IMR-90 (cell line): ENCODE results near the gene CD8B. TPM values are rescaled to one million over a fixed set of nuclear protein-coding genes. Genes with fewer than 3 reads are reported as not detected.

Experiments used
- ATAC-seq: fragments of 200-7000 bp; cut with Tn5 transposase; 2 replicates; pipeline ENCODE4 v1.9.1; 2020; ENCODE audit warnings: low read depth, mild to moderate bottlenecking, moderate library complexity
- BruUV-seq: library from RNA; stranded (reverse); fragments of 400-500 nt; replicated peaks from 2 replicates; lab custom pipeline; 2021; lab: Mats Ljungman, UMichigan
- CTCF ChIA-PET: fragments of 300-600 bp; formaldehyde crosslinking; extraction: SDS; loops from one replicate; lab custom pipeline; 2021; ENCODE audit warnings: antibody characterized with exemption; lab: Yijun Ruan, JAX
- POLR2A ChIA-PET: fragments of 300-600 bp; sonication (Branson Sonifier 250); formaldehyde crosslinking; loops from one replicate; lab custom pipeline; 2022; ENCODE audit warnings: antibody characterized with exemption; ENCODE audit not compliant: unreplicated experiment; lab: Charles Lee
- DNase-seq: peaks from one replicate; pipeline ENCODE4 v3.0.0; 2013
- H2AFZ ChIP-seq: replicated peaks from 2 replicates; pipeline ENCODE3; 2013; ENCODE audit warnings: low read length, mild to moderate bottlenecking; ENCODE audit not compliant: poor library complexity
- H2AK5ac ChIP-seq: 2 replicates; pipeline ENCODE4 v1.6.1; 2013; ENCODE audit warnings: low read depth, low read length, inconsistent platforms
- H2AK9ac ChIP-seq: replicated peaks from 2 replicates; pipeline ENCODE3; 2013; ENCODE audit warnings: mild to moderate bottlenecking, low read depth, low read length, moderate library complexity; ENCODE audit not compliant: poor library complexity
- H2BK120ac ChIP-seq: 2 replicates; pipeline ENCODE4 v1.6.1; 2013; ENCODE audit warnings: low read depth, low read length, inconsistent platforms
- H2BK15ac ChIP-seq: 3 replicates; pipeline ENCODE4 v1.6.1; 2013; ENCODE audit warnings: low read depth, low read length, inconsistent platforms
- H2BK20ac ChIP-seq: 2 replicates; pipeline ENCODE4 v1.6.1; 2013; ENCODE audit warnings: low read depth, mild to moderate bottlenecking, inconsistent platforms, low read length, moderate library complexity
- H2BK5ac ChIP-seq: 2 replicates; pipeline ENCODE4 v1.6.1; 2013; ENCODE audit warnings: mild to moderate bottlenecking, low read depth, low read length, inconsistent platforms; ENCODE audit not compliant: poor library complexity, severe bottlenecking
- H3K14ac ChIP-seq: replicated peaks from 2 replicates; pipeline ENCODE4 v1.6.1; 2013; ENCODE audit warnings: low read depth, low read length, inconsistent platforms
- H3K18ac ChIP-seq: 2 replicates; pipeline ENCODE4 v1.6.1; 2013; ENCODE audit warnings: low read depth, low read length, control low read depth
- H3K23ac ChIP-seq: 2 replicates; pipeline ENCODE4 v1.6.1; 2013; ENCODE audit warnings: low read depth, low read length, inconsistent platforms
- H3K27ac ChIP-seq: 2 replicates; pipeline ENCODE4 v1.5.1; 2013; ENCODE audit warnings: mild to moderate bottlenecking, control low read depth, low read length; ENCODE audit not compliant: insufficient read depth
- H3K27me3 ChIP-seq: 2 replicates; pipeline ENCODE4 v1.6.1; 2013; ENCODE audit warnings: low read length; ENCODE audit not compliant: control insufficient read depth, insufficient read depth
- H3K36me3 ChIP-seq: 2 replicates; pipeline ENCODE4 v1.6.1; 2013; ENCODE audit warnings: low read length, mixed read lengths; ENCODE audit not compliant: control insufficient read depth, insufficient read depth
- H3K4ac ChIP-seq: 2 replicates; pipeline ENCODE4 v1.6.1; 2013; ENCODE audit warnings: low read depth, low read length, inconsistent platforms
- H3K4me1 ChIP-seq: 2 replicates; pipeline ENCODE4 v1.6.1; 2013; ENCODE audit warnings: low read length, mixed read lengths; ENCODE audit not compliant: control insufficient read depth, insufficient read depth
- H3K4me2 ChIP-seq: 2 replicates; pipeline ENCODE4 v1.6.1; 2013; ENCODE audit warnings: low read depth, mild to moderate bottlenecking, control low read depth, low read length, moderate library complexity
- H3K4me3 ChIP-seq: 2 replicates; pipeline ENCODE4 v1.5.1; 2013; ENCODE audit warnings: low read depth, mild to moderate bottlenecking, control low read depth, low read length, moderate library complexity; ENCODE audit not compliant: insufficient read depth
- H3K56ac ChIP-seq: 2 replicates; pipeline ENCODE4 v1.6.1; 2013; ENCODE audit warnings: low read length, inconsistent platforms; ENCODE audit not compliant: insufficient read depth; ENCODE audit errors: extremely low read depth
- H3K79me1 ChIP-seq, 2 experiments: 2 replicates each; pipeline ENCODE4 v1.6.1; 2013; ENCODE audit warnings: low read length in 2 of 2, inconsistent platforms in 1 of 2, low read depth in 1 of 2
- H3K9ac ChIP-seq: 2 replicates; pipeline ENCODE4 v1.6.1; 2013; ENCODE audit warnings: low read depth, low read length, control low read depth
- H3K9me1 ChIP-seq: 2 replicates; pipeline ENCODE4 v1.6.1; 2013; ENCODE audit warnings: low read length, inconsistent platforms; ENCODE audit not compliant: insufficient read depth
- H3K9me3 ChIP-seq: 2 replicates; pipeline ENCODE4 v1.6.1; 2013; ENCODE audit warnings: low read length; ENCODE audit not compliant: control insufficient read depth, insufficient read depth
- H4K20me1 ChIP-seq: 2 replicates; pipeline ENCODE4 v1.6.1; 2013; ENCODE audit warnings: low read length, inconsistent platforms; ENCODE audit not compliant: insufficient read depth
- H4K5ac ChIP-seq: 2 replicates; pipeline ENCODE4 v1.6.1; 2013; ENCODE audit warnings: mild to moderate bottlenecking, low read depth, low read length, control low read depth
- H4K8ac ChIP-seq, 2 experiments: 2 replicates each; pipeline ENCODE4 v1.6.1; 2013; ENCODE audit warnings: low read depth in 2 of 2, low read length in 2 of 2, control low read depth in 1 of 2, inconsistent platforms in 1 of 2
- H4K91ac ChIP-seq: 2 replicates; pipeline ENCODE4 v1.6.1; 2013; ENCODE audit warnings: low read depth, low read length, inconsistent platforms; ENCODE audit not compliant: insufficient read depth
- CEBPB ChIP-seq: IDR thresholded peaks from 2 replicates; pipeline ENCODE4 v1.6.1; 2012; ENCODE audit warnings: low read depth, low read length, improper control_type of control experiment
- MXI1 ChIP-seq: IDR thresholded peaks from 2 replicates; pipeline ENCODE4 v1.6.1; 2012; ENCODE audit warnings: low read depth, mild to moderate bottlenecking, low read length, moderate library complexity, borderline replicate concordance
- NFE2L2 ChIP-seq: fragments of 150-350 bp; IDR thresholded peaks from 2 replicates; pipeline ENCODE4 v1.6.1; 2016; ENCODE audit warnings: low read depth, mild to moderate bottlenecking, low read length
- POLR2A ChIP-seq: IDR thresholded peaks from 2 replicates; pipeline ENCODE4 v1.6.1; 2012; ENCODE audit warnings: mild to moderate bottlenecking, low read depth, low read length
- RAD21 ChIP-seq: IDR thresholded peaks from 2 replicates; pipeline ENCODE4 v1.6.1; 2012; ENCODE audit warnings: low read length, improper control_type of control experiment
- SMC3 ChIP-seq: fragments of 150-350 bp; IDR thresholded peaks from 2 replicates; pipeline ENCODE4 v1.6.1; 2016; ENCODE audit warnings: low read depth, mild to moderate bottlenecking, antibody characterized with exemption, low read length, moderate library complexity
- WGBS, 2 experiments: methylation state at CpG; one replicate each; pipeline versions ENCODE4 v1.1.5 to v1.1.7; 2013; ENCODE audit warnings: missing lambda C conversion rate in 2 of 2; ENCODE audit not compliant: insufficient read length in 1 of 2; ENCODE audit errors: extremely low coverage in 2 of 2; 5-methylcytosine and 5-hydroxymethylcytosine counted together
- dilution Hi-C: fragments of 300-500 bp; cut with HindIII; formaldehyde crosslinking; loops from one replicate; pipeline ENCODE4 v1.14.3; 2018; ENCODE audit warnings: low sequenced_read_pairs; ENCODE audit not compliant: unreplicated experiment
- in situ Hi-C: fragments of 300-500 bp; cut with MboI; formaldehyde crosslinking; loops from 3 replicates; pipeline ENCODE4 v1.14.3; 2019; ENCODE audit warnings: low sequenced_read_pairs, inconsistent platforms, mixed read lengths
- intact Hi-C: fragments of 100-400 bp; cut with micrococcal nuclease; formaldehyde crosslinking; loops from 2 replicates; pipeline ENCODE4 v1.10.0; 2022
- polyA plus RNA-seq, 3 experiments: library from polyadenylated mRNA; depleted of rRNA; stranded (reverse); fragments of >200 nt; gene quantifications; 2 replicates each; pipeline ENCODE4 v1.2.3, GENCODE V29; 2012; ENCODE audit warnings: low replicate concordance in 1 of 3
- total RNA-seq: library from RNA; depleted of rRNA; stranded (reverse); fragments of >200 nt; gene quantifications from 2 replicates; pipeline ENCODE4 v1.2.3, GENCODE V29; 2012
- TF ChIP-seq, protein P1 (sequence below): fragments of 150-350 bp; IDR thresholded peaks from 2 replicates; pipeline ENCODE4 v1.6.1; 2016; ENCODE audit warnings: low read depth, mild to moderate bottlenecking, low read length, moderate library complexity, borderline replicate concordance
- TF ChIP-seq, protein P2 (sequence below): conservative IDR thresholded peaks from 2 replicates; pipeline ENCODE4 v1.5.1; 2012; ENCODE audit warnings: mild to moderate bottlenecking, low read depth, low read length, improper control_type of control experiment

CD8B gene
- total and polyA plus RNA-seq, 2 of the 4 experiments (the other 2 are of a cell fraction) = not detected

- H4K5ac ChIP-seq = no peak overlapping the region
- no peak overlapping the region; the same call in 1 of the 2 replicates for H3K4me2 ChIP-seq
- no peak overlapping the region for H3K14ac ChIP-seq
- no peak overlapping the region for H2AK5ac ChIP-seq
- peaks cover 74% of the 10 kb centered on the region for H3K27me3 ChIP-seq
- ChIA-PET POLR2A (no interaction called here), CTCF (no interaction called here)
- peak overlapping the region; percentile 61 for H2AFZ ChIP-seq
- ATAC-seq = no peak
- no peak overlapping the region for H2BK120ac ChIP-seq
- H3K9me1 ChIP-seq = no peaks in the 10 kb centered on the region; the same call in 1 of the 2 replicates
- no peak for DNase-seq
- H3K79me1 ChIP-seq = no peaks in the 10 kb centered on the region
- H2BK15ac ChIP-seq = no peak overlapping the region
- peaks cover 9% of the 10 kb centered on the region; the same call in 1 of the 2 replicates for H3K9me3 ChIP-seq
- intact Hi-C loops (no loop called here), dilution Hi-C loops (no loop called here), in situ Hi-C loops (no loop called here)
- H3K4me3 ChIP-seq = no peak overlapping the region
- no peak overlapping the region for H3K27ac ChIP-seq
- no peak overlapping the region for H3K18ac ChIP-seq
- H2BK20ac ChIP-seq = no peak overlapping the region
- WGBS, 2 experiments = 5% methylated on average over 37 of the region's 64 CpGs; no CpG with 5 or more reads in 1 of the 2 experiments
- H3K36me3 ChIP-seq = no peaks in the 10 kb centered on the region
- H4K8ac ChIP-seq = no peak overlapping the region
- no peak overlapping the region for H3K56ac ChIP-seq
- H3K4me1 ChIP-seq = 0 out of 2 replicates have a peak, but pooled peaks cover 2% of the 10 kb centered on the region
- no peak overlapping the region for H4K91ac ChIP-seq
- H4K20me1 ChIP-seq = no peaks in the 10 kb centered on the region
- H2BK5ac ChIP-seq = no peak overlapping the region
- no peak overlapping the region for H3K4ac ChIP-seq
- no peak overlapping the region for H2AK9ac ChIP-seq
- BruUV-seq = no TSS peak
- H3K23ac ChIP-seq = no peak overlapping the region
- TF ChIP-seq SMC3 = no peak
- no peak for TF ChIP-seq RAD21
- TF ChIP-seq, protein P1, sequence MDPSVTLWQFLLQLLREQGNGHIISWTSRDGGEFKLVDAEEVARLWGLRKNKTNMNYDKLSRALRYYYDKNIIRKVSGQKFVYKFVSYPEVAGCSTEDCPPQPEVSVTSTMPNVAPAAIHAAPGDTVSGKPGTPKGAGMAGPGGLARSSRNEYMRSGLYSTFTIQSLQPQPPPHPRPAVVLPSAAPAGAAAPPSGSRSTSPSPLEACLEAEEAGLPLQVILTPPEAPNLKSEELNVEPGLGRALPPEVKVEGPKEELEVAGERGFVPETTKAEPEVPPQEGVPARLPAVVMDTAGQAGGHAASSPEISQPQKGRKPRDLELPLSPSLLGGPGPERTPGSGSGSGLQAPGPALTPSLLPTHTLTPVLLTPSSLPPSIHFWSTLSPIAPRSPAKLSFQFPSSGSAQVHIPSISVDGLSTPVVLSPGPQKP = no peak
- no peak for TF ChIP-seq CEBPB
- TF ChIP-seq NFE2L2 = no peak
- no peak for TF ChIP-seq POLR2A
- TF ChIP-seq, protein P2, sequence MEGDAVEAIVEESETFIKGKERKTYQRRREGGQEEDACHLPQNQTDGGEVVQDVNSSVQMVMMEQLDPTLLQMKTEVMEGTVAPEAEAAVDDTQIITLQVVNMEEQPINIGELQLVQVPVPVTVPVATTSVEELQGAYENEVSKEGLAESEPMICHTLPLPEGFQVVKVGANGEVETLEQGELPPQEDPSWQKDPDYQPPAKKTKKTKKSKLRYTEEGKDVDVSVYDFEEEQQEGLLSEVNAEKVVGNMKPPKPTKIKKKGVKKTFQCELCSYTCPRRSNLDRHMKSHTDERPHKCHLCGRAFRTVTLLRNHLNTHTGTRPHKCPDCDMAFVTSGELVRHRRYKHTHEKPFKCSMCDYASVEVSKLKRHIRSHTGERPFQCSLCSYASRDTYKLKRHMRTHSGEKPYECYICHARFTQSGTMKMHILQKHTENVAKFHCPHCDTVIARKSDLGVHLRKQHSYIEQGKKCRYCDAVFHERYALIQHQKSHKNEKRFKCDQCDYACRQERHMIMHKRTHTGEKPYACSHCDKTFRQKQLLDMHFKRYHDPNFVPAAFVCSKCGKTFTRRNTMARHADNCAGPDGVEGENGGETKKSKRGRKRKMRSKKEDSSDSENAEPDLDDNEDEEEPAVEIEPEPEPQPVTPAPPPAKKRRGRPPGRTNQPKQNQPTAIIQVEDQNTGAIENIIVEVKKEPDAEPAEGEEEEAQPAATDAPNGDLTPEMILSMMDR = no peak
- TF ChIP-seq MXI1 = no peak
- no peak overlapping the region for H3K9ac ChIP-seq
Measured at GRCh38 chr2:86788881-86789686, 72.6 kb downstream of the CD8B start.
